Neuron (in vitro differentiated cells): ENCODE data around the gene CHMP1A.

Experiments
- H2AFZ ChIP-seq: one replicate; pipeline ENCODE4 v1.6.1; 2013; ENCODE audit warnings: low read depth, mild to moderate bottlenecking, inconsistent platforms, low read length, moderate library complexity
- H3K27me3 ChIP-seq: one replicate; pipeline ENCODE4 v1.6.1; 2013; ENCODE audit warnings: low read length; ENCODE audit not compliant: insufficient read depth
- H3K36me3 ChIP-seq: one replicate; pipeline ENCODE4 v1.6.1; 2013; ENCODE audit warnings: low read length; ENCODE audit not compliant: insufficient read depth
- H3K4me1 ChIP-seq: one replicate; pipeline ENCODE4 v1.6.1; 2013; ENCODE audit warnings: low read length; ENCODE audit not compliant: insufficient read depth
- H3K4me3 ChIP-seq: 2 replicates; pipeline ENCODE4 v1.5.1; 2013; ENCODE audit warnings: mild to moderate bottlenecking, low read length, moderate library complexity
- H3K9me3 ChIP-seq: one replicate; pipeline ENCODE4 v1.6.1; 2013; ENCODE audit warnings: low read length

The CHMP1A gene

GRCh38 chr16:89596957-89597649 lies 60.4 kb downstream of the CHMP1A start:
- H3K4me1 ChIP-seq, result peaks cover 19% of the 10 kb centered on the region
- H3K27me3 ChIP-seq, result no peaks in the 10 kb centered on the region
- no peaks in the 10 kb centered on the region for H3K36me3 ChIP-seq
- H3K9me3 ChIP-seq, result peaks cover 2% of the 10 kb centered on the region
- no peak overlapping the region for H2AFZ ChIP-seq
- H3K4me3 ChIP-seq, result no peak overlapping the region

- no peak overlapping the region for H2AFZ ChIP-seq
- no peaks in the 10 kb centered on the region for H3K36me3 ChIP-seq
- no peaks in the 10 kb centered on the region for H3K27me3 ChIP-seq
- peaks cover 2% of the 10 kb centered on the region for H3K9me3 ChIP-seq
- peaks cover 15% of the 10 kb centered on the region for H3K4me1 ChIP-seq
- H3K4me3 ChIP-seq, result no peak overlapping the region
Measured at GRCh38 chr16:89596061-89596689, 61.3 kb downstream of the CHMP1A start.

GRCh38 chr16:89595330-89596060 lies 62.0 kb downstream of the CHMP1A start:
- Histone ChIP-seq H3K4me3 (no peak overlapping the region), H2AFZ (no peak overlapping the region), H3K4me1 (peaks cover 15% of the 10 kb centered on the region)

More at GRCh38 chr16:89595330-89596060, 62.0 kb downstream of the CHMP1A start:
- peaks cover 2% of the 10 kb centered on the region for H3K9me3 ChIP-seq
- H3K27me3 ChIP-seq, result no peaks in the 10 kb centered on the region
- H3K36me3 ChIP-seq, result no peaks in the 10 kb centered on the region
